Esophagus squamous epithelium (tissue), 4 donors: ENCODE measurements around the gene PNCK.

Experiments
- CTCF ChIP-seq, 6 experiments: fragments of 450-650 bp in 4 of 6; fragments of 200-600 bp in 2 of 6; sonication (generic) in 2 of 6; IDR thresholded peaks; one replicate each; pipeline ENCODE4 v1.5.1; 2016 to 2019; ENCODE audit warnings: antibody characterized with exemption in 6 of 6, mild to moderate bottlenecking in 4 of 6, moderate library complexity in 4 of 6
- POLR2A ChIP-seq, 4 donors: fragments of 450-650 bp; IDR thresholded peaks; one replicate each; pipeline ENCODE4 v1.6.1; 2017; ENCODE audit warnings: antibody characterized with exemption in 4 of 4, mild to moderate bottlenecking in 4 of 4, moderate library complexity in 3 of 4

DNA sequence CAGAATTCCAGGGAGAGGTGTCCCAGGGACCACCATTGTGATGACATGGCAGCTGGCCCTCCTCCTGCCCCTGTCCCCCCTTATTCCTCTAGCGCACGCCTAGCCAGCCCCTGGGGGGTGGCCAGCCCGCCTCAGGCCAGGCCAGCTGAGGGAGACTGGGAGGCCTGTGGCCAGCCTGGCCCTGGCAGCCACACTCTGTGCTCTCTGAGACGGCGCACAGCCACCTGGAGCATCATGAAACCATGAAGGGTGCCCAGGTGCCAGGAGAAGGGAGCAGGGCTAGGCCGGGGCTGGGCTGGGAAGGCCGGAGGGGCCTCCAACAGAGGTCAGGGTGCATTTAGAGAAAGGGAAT, 41.0 kb downstream of the PNCK start:
- TF ChIP-seq CTCF (IDR thresholded peaks at IDR 0.05) (no peak), POLR2A (IDR thresholded peaks at IDR 0.05) (no peak)
